Stimulated activated CD4-positive, alpha-beta T cell treated with anti-CD3 and anti-CD28 coated beads, Interleukin-15, amount 100 ng/mL, for 24 hours (primary cell): ENCODE measurements around the gene WDR88.
"Not testable (repeated sequence)": the region's sequence is repeated elsewhere in the genome, so short reads cannot be mapped to it uniquely, and the experiment has no call there.

ENCODE experiments used
- DNase-seq: peaks from one replicate; pipeline ENCODE4 v3.0.0-alpha.2; 2020

Gene WDR88

DNA sequence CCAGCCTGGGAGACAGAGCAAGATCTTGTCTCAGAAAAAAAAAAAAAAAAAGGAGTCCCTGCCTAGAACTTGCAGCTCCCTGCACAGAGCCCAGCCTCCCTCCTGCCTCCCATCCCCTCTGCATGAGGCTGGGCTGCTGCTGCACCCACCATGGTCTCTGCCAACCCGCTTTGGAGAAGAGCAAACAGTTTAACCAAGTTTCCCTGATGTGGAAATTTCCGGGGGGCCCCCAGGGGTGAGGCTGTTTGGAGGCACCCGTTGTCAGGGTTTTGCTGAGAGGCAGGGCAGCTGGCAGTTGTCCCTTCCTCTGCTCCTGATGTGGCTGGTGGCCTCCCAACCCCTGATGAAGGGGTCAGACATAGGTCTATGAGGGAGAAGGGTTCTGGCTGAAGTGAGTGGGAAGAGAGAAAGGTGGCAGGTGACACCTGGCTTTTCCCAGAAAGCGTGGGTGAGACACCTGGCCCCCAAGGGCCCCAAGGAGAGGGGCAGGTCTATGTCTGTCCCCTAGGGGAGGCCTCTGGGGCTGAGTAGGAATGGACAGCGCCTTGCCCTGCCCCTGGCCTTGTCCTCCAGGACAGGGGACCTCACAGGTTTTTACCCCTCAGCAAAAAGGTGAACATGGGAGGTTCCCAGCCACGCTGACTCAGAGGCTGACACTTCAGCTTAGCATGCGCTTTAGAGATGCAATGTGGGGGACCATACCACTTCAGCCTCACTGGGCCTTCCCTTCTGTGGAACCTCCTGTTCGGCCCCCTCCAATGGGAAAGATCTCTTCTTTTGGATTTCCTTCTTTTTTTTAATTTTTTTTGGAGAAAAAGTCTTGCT is 67.7 kb downstream of the WDR88 start:
- no peak for DNase-seq

DNA sequence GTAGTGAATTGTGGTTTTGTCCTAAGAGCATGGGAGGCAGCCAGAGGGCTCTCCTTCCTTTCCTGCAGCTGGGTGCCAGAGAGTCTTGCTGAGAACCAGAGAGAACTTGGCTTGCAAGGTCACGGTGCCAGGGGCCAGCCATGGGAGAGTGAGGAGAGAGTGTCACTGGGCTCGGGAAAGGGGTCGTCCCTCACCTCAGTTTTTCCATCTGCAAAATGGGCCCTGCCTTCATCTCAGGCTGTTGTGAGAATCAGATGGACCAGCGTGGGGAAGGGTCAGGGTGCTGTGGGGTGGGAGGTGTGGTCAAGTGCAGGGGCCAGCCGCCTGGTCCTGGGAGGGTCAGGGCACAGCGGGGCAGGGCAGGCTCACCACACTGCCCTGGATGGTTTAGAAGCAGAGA is 69.6 kb downstream of the WDR88 start:
- no peak for DNase-seq

DNA sequence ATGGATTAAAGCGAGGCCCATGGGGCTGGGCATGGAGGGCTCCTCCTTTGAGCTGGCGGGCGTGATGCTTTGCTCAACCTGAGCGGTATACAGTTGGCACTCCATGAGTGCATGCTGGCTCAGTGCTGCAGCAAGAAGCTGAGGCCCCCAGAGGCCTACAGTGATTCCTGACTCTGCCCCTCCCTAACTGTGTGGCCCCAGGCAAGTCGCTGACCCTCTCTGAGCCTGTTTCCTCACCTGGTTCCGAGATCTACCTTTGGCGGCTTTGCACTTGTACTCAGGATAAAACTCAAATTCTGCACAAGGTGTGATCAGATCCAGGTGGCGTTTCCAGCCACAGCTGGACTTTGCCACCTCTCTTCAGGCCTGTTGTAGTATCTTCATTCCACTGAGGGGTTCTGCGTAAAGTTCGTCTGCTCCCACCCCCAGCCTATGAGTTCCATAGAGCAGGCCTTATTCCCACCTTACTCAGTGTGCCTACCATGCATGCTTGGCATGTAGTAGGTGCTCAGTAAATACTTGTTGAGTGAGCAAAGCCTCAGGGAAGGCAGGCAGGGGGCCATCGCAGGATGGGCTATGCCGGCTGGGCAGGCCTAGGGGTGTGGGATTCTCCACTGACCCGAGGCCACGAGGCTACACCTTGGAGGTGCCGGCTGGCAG is 70.1 kb downstream of the WDR88 start:
- no peak for DNase-seq

DNA sequence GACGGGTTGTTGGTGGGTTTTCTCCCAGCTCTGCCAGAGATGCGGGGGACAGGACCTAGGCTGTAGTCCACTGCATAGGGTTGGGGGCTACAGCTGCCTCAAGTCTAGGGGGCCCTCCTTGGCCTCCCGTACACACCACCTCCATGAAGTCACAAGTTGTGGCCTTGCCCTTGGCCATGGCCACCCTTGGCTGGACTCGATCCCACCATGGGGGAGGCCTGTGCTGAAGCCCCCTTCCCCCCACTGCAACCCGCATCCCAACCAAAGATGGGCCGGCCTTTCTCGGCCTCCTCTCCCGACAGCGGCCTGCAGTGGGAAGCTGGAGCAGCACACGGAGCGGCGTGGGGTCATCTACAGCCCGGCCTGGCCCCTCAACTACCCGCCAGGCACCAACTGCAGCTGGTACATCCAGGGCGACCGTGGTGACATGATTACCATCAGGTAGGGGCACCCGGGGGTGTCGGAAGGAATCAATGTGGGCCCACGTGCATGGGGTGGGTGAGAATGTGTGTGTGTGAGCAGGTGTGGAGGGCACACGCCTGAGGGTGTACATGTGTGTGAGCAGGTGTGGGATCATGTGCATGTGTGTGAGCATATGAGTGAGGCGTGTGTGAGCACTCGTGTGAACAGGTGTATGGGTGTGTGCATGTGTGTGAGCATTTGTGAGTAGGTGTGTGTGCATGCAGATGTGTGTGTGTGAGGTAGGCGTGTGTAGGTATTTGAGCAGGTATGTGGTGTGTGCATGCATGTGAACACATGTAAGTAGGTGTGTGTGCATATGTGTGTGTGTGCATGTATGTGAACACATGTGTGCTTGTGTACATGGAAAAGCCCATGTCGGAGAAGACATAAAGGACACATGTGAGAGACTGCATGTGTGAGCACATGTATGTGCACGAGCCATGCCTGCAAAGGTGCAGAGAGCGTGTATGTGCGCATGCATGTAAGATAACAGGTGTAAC is 70.9 kb downstream of the WDR88 start:
- no peak for DNase-seq

DNA sequence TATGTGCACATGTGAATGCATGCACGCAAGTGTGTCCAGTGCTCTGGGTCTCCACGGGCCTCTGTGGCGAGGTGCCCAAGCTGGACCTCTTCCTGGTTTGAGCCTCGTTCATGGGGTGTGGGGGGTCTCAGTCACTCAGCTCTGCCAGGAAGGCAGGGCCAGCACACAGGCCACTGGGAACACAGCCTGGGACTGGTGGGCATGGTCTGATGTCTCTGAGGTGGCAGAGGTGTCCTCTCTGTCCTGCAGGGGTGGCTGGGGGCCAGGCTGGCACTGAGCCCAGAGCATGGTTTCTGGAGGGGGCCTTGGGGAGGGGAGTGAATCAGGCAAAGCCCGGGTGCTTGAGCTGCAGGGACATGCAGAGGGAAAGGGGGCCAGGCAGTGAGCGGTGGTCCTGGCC is 71.6 kb downstream of the WDR88 start:
- DNase-seq = no peak

DNA sequence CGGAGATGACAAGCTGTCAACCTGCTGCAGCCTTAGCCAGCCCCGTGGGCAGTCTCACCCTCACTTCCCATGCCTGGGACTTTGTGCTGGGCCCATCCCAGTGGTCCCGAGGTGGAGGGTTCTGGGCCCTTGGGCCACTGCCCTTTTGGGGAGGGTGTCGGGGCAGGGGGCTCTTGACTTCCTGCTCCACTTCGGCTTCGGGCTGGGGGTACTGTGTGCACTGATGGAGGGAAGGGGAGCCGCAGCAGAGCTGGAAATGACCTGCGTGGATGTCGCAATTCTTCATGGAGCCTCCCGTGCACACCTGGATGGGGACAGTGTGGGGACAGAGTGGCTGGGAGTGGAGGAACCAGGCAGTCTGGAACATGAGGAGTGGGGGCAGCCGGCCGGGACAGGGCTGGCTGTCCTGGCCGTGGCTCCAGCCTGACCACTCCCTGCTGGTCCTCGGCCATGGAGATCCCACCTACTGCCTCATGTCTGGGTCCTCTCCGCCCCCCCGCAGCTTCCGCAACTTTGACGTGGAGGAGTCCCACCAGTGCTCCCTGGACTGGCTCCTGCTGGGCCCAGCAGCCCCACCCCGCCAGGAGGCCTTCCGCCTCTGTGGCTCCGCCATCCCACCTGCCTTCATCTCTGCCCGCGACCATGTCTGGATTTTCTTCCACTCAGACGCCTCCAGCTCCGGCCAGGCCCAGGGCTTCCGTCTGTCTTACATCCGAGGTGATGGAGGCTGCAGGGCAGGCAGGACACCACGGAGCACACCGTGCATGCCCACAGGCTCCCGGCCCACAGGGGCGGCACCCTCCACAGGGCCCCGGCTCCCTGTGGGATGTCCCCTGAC is 72.4 kb downstream of the WDR88 start:
- no peak for DNase-seq

DNA sequence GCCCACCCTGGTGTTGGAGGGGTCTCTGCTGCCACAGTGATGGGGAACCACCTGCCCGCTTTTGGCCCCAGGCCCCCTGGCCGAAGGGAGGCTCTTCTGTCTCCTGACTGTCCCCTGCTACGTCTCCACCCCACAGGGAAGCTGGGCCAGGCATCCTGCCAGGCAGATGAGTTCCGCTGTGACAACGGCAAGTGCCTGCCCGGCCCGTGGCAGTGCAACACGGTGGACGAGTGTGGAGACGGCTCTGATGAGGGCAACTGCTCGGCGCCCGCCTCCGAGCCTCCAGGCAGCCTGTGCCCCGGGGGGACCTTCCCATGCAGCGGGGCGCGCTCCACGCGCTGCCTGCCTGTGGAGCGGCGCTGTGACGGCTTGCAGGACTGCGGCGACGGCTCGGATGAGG is 73.2 kb downstream of the WDR88 start:
- no peak for DNase-seq

DNA sequence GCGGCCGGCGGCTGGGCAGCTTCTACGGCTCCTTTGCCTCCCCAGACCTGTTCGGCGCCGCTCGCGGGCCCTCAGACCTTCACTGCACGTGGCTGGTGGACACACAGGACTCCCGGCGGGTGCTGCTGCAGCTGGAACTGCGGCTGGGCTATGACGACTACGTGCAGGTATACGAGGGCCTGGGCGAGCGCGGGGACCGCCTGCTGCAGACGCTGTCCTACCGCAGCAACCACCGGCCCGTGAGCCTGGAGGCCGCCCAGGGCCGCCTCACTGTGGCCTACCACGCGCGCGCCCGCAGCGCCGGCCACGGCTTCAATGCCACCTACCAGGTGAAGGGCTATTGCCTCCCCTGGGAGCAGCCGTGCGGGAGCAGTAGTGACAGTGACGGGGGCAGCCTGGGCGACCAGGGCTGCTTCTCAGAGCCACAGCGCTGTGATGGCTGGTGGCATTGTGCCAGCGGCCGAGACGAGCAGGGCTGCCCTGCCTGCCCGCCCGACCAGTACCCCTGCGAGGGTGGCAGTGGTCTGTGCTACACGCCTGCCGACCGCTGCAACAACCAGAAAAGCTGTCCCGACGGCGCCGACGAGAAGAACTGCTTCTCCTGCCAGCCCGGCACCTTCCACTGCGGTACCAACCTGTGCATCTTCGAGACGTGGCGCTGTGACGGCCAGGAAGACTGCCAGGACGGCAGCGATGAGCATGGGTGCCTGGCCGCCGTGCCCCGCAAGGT is 73.8 kb downstream of the WDR88 start:
- DNase-seq = no peak

DNA sequence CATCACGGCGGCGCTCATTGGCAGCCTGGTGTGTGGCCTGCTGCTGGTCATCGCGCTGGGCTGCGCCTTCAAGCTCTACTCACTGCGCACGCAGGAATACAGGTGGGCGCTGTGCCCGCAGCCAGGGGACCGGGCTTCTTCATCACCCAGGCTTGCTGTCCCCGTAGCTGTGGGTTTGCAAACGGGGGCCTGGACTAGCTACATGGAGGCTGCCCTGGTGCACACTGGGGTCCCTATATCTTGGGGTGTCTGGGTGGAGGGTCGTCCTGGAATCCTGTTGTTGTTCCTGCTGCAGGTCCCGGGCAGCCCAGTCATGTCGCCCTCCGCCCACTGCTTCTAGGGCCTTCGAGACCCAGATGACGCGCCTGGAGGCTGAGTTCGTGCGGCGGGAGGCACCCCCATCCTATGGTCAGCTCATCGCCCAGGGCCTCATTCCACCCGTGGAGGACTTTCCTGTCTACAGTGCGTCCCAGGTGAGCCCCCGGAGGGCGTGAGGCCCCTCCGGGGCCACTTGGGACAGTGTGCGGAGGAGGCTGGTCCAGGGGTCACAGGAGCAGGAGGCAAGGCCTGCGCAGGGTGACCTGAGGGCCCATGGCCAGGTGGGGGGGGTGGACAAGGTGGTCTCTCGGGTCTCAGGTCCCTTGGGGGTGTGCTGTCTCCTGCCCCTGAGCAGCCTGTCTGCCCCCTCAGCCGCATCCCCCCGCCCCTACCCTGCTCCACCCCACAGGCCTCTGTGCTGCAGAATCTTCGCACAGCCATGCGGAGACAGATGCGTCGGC is 74.5 kb downstream of the WDR88 start:
- DNase-seq = no peak

DNA sequence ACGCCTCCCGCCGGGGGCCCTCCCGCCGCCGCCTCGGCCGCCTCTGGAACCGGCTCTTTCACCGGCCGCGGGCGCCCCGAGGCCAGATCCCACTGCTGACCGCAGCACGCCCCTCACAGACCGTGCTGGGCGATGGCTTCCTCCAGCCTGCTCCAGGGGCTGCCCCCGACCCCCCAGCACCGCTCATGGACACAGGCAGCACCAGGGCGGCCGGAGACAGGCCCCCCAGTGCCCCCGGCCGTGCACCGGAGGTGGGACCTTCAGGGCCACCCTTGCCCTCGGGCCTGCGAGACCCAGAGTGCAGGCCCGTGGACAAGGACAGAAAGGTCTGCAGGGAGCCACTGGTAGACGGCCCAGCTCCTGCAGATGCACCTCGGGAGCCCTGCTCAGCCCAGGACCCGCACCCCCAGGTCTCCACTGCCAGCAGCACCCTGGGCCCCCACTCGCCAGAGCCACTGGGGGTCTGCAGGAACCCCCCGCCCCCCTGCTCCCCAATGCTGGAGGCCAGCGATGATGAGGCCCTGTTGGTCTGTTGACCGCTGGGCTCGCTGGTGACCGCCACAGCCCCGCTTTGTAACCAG is 75.2 kb downstream of the WDR88 start:
- DNase-seq = no peak

DNA sequence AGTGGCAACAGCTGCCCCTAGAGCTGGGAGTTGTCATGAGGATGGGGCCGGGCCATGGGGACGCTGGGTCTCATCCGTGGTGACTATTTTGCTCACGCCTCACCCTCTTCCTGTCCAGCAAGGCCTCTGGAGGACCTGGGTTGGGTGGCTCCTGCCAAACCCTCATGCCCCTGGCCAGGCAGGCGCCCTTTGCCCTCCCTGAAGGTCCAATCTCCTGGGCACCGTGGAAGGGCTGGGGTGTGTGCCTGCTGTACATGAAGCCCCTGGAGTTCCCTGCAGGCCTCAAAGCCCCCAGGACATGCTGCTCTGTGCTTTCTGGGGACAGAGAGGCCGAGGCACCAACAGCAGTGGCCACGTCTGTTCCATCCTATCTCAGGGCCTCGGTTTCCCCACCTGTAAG is 76.0 kb downstream of the WDR88 start:
- DNase-seq = no peak

DNA sequence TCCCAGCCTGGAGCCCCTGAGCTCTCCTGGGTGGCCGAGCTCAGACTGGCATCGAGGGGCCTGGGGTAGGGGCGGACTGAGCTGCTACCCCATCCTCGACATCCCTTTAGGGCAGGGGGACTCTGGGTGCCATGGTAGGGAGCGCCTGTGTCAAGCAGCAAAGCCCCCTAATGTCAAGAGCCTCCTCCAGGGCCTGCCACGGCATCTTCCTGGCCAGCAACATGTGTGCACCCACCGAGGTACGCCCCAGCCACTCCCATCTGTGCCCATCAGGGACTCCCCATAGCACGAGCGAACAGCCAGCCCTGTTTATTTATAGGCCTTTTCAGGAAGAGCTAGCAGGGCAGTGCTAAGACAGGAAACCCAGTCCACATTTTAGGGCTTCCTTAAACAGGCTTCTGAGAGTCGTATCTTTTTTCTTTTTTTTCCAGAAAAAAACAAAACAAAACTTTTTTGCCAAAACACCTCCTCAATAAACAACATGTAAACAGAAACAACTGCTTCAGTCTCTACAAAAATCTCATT is 76.5 kb downstream of the WDR88 start:
- DNase-seq = no peak

DNA sequence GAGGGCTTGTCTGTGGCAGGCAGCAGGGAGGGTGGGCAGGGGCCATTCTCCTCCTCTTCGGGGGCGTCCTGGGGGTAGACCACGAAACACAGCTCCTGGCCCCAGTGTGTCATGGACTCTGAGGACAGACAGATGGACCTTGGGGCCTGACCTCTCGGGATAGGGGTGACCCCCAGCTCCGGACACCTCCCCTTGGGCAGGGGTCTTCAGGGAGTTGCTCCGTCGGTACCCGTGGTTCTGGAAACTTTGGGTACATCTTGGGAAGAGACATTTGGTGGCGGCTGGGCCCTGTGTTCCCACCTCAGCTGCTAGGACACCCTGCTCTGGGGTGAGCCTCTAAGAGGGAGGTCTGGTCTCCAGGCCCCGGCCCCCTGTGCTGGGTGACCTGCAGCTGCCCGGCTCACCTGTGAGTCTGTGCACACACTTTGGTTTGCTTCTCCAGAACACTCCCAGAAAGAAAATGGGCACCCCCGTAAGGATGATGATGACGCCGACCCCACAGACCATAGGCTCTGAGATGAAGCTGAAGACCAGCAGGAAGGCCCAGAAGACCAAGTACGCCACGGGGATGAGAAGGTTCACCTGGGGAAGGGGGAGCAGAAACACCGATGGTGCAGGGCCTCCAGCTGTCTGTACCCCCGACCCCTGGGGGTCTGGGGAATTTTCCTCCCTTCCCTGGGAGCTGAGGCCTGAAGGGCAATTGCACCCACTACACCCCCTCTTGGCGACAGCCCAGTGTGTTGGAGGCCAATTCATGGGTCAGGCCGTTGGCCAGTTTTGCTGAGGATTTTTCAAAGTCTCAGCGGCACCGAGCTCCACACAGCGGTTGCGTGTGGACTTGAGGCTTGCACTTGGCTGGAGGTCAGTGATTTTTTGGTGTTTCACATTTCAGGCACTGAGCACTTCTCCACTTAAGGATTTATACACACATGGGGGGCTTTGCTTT is 77.3 kb downstream of the WDR88 start:
- DNase-seq = no peak

DNA sequence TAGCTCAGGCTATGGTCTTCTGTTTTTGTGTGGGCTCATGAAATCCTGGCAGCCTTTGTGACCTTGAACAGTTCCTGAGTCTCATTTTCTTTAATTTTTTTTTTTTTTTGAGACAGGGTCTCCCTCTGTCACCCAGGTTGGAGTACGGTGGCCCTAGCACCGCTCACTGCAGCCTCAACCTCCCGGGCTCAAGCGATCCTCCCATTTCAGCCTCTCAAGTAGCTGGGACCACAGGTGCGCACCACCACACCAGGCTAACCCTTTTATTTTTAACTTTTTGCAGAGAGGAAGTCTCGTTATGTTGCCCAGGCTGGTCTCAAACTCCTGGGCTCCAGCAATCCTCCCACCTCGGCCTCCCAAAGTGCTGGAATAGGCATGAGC is 77.9 kb downstream of the WDR88 start:
- not testable (repeated sequence) for DNase-seq

DNA sequence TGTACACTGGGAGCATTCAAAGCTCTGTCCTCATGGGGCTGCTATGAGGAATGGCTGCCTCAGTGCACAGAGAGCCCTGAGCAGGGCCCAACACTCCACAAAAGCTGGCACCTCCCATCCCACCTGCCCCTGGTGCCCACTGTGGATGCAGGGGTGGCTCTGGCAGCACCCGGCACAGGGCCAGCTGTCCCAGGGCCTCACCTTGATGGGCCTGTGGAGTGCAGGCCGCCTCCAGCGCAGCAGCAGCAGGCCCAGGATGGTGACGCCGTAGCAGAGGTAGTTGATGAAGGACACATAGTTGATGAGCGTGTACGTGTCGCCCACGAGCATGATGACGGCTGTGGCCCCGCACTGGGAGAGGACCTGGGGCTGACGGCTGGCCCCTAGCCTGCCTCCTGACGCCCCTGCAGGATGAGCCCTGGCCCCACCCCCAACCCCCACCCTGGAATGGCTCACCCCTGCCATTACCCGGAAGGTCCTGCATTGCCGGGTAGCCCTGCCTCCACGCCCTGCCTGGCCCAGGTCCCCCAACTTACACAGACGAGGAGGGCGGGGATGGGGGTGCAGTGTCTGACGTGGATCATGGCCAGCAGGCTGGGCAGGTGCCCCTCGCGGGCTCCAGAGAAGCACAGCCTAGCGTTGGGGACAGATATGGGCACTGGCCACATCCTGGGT is 78.5 kb downstream of the WDR88 start:
- DNase-seq = no peak

DNA sequence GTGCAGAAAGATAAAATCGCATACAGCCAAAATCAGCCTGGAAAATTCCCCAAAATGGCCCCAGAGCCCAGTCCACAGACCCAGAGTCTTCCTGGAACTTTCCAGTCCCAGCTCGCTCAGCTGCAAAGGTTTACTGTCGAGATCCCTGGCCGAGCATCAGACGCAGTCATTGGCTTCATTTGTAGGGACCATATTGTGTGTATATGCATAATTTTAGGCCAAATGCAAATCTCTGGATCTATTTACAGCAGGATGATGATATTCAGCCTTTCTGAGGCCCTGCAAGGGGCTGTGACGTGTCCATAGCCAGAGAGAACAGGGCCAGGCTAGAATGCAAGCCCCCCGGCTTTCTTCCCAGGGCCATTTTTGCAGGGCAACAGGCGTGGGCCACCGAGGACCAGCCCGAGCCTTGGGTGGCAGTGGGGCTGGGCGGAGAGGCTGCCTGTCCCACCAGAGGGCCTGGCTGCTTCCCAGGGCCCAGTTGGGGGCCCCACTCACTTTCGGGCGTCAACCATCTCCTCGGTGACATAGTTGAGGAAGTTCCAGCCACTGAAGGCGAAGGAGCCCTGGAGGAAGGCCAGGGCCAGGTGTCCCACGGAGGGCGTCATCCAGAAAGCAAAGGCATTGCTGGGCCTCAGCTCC is 80.0 kb downstream of the WDR88 start:
- no peak for DNase-seq

DNA sequence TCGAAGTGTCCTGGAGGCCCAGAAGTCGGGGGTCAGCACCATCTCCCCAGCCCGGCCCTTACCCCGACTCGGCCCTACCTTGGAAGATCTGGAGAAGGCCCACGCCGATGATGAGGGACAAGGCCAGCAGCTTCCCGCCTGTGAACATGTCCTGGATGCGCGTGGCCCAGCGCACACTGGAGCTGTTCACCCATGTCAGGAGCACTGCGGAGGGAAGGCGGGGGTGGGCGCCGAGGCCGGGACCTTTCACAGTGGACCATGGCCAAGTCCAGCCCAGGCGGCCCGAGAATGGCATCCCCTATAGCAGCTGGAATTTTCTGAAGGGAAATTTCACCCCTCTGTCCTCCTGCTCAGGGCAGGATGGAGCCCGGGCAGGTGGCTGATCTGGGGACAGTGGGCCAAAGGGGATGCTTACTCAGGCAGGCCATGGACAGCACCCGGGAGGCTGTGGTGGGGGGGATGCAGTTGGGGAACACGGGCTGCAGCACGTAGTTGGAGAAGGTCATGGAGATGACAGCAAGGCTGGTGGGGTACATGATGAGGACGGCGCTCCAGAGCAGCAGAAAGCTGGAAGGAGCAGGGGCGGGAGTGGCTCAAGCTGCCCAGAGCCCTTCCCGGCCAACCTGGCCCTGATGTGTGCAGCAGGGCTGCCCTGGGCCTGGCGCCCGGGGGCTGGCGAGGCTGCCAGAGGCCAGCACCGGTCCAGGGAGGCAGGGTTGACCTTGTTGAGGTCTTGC is 80.7 kb downstream of the WDR88 start:
- no peak for DNase-seq
